GM12878 (cell line): ENCODE data around the gene CXCL13. TPM values are rescaled to one million over a fixed set of nuclear protein-coding genes. Genes with fewer than 3 reads are reported as not detected.
A peak's percentile ranks its signal among the peaks of the same experiment; 100 is the strongest.

ENCODE experiments used
- ATAC-seq: fragments of 200-7000 bp; cut with Tn5 transposase; 3 replicates; pipeline ENCODE4 v1.9.1; 2020; ENCODE audit warnings: mild to moderate bottlenecking, moderate library complexity
- BruUV-seq: library from RNA; stranded (reverse); fragments of 400-500 nt; replicated peaks from 2 replicates; lab custom pipeline; 2021; lab: Mats Ljungman, UMichigan
- CTCF ChIA-PET: fragments of 300-600 bp; sonication (Branson Sonifier 250); formaldehyde crosslinking; extraction: SDS; loops from one replicate; lab custom pipeline; 2021; ENCODE audit warnings: inconsistent platforms; lab: Yijun Ruan, JAX
- POLR2A ChIA-PET: fragments of 350-600 bp; formaldehyde crosslinking; extraction: SDS; loops from one replicate; lab custom pipeline; 2021; ENCODE audit warnings: inconsistent platforms; lab: Charles Lee
- RAD21 ChIA-PET: fragments of 300-600 bp; sonication (Branson Sonifier 250); formaldehyde crosslinking; loops from one replicate; lab custom pipeline; 2023; ENCODE audit warnings: antibody characterized with exemption; ENCODE audit not compliant: unreplicated experiment; lab: Charles Lee
- SMC1A ChIA-PET: fragments of 300-600 bp; sonication (Branson Sonifier 250); formaldehyde crosslinking; loops from one replicate; lab custom pipeline; 2023; ENCODE audit not compliant: unreplicated experiment, uncharacterized antibody; lab: Charles Lee
- DNase-seq: peaks from one replicate; pipeline ENCODE4 v3.0.0-alpha.2; 2011; ENCODE audit warnings: low read depth, low spot score
- FAIRE-seq: peaks from 3 replicates; lab custom pipeline; 2011; peaks lifted over from hg19 to GRCh38; lab: Jason Lieb, UNC
- H2AFZ ChIP-seq: 2 replicates; pipeline ENCODE4 v1.6.0; 2011; ENCODE audit warnings: low read depth, low read length, control low read depth; ENCODE audit not compliant: control insufficient read depth
- H3K27ac ChIP-seq: 2 replicates; pipeline ENCODE4 v1.5.1; 2011; ENCODE audit warnings: control low read depth; ENCODE audit not compliant: control insufficient read depth, insufficient read depth
- H3K27me3 ChIP-seq, 2 experiments: replicated peaks in 1 of 2; 2 replicates each; pipeline versions ENCODE4 v1.6.0 to v1.6.1; 2011; ENCODE audit warnings: low read length in 1 of 2; ENCODE audit not compliant: control insufficient read depth in 2 of 2, insufficient read depth in 2 of 2
- H3K36me3 ChIP-seq, 2 experiments: 2 replicates each; pipeline ENCODE4 v1.5.1; 2011; ENCODE audit warnings: low read length in 1 of 2; ENCODE audit not compliant: control insufficient read depth in 2 of 2, insufficient read depth in 2 of 2
- H3K4me1 ChIP-seq: 2 replicates; pipeline ENCODE4 v1.6.1; 2011; ENCODE audit warnings: mild to moderate bottlenecking, low read length, moderate library complexity, mixed read lengths; ENCODE audit not compliant: control insufficient read depth, insufficient read depth
- H3K4me2 ChIP-seq: 2 replicates; pipeline ENCODE4 v1.6.0; 2011; ENCODE audit warnings: control low read depth; ENCODE audit not compliant: control insufficient read depth, insufficient read depth
- H3K4me3 ChIP-seq: fragments of 200-600 bp; sonication (generic); 2 replicates; pipeline ENCODE4 v1.5.1; 2016
- H3K79me2 ChIP-seq: 2 replicates; pipeline ENCODE4 v1.6.0; 2011; ENCODE audit warnings: low read length; ENCODE audit not compliant: control insufficient read depth, insufficient read depth
- H3K9ac ChIP-seq: 2 replicates; pipeline ENCODE4 v1.8.0; 2011; ENCODE audit warnings: low read length, control low read depth, mixed read lengths; ENCODE audit not compliant: control insufficient read depth, insufficient read depth
- H3K9me3 ChIP-seq: replicated peaks from 3 replicates; pipeline ENCODE4 v1.5.1; 2011; ENCODE audit warnings: mild to moderate bottlenecking, low read length; ENCODE audit not compliant: control insufficient read depth, insufficient read depth
- H4K20me1 ChIP-seq: 2 replicates; pipeline ENCODE4 v1.6.0; 2011; ENCODE audit not compliant: control insufficient read depth, insufficient read depth
- LARP7 ChIP-seq: fragments of 450-650 bp; IDR thresholded peaks from 2 replicates; pipeline ENCODE4 v1.6.1; 2017; ENCODE audit warnings: mild to moderate bottlenecking
- SMARCA5 ChIP-seq: fragments of 450-650 bp; IDR thresholded peaks from 2 replicates; pipeline ENCODE4 v1.6.1; 2017; ENCODE audit warnings: mild to moderate bottlenecking
- STAT1 ChIP-seq: fragments of 450-650 bp; conservative IDR thresholded peaks from 2 replicates; pipeline ENCODE4 v1.6.1; 2014; ENCODE audit warnings: antibody characterized with exemption, mild to moderate bottlenecking
- YY1 ChIP-seq: IDR thresholded peaks from 2 replicates; pipeline ENCODE4 v1.6.1; 2011; ENCODE audit warnings: low read depth, mild to moderate bottlenecking, low read length
- ZBED1 ChIP-seq: IDR thresholded peaks from 2 replicates; pipeline ENCODE4 v1.6.1; 2016; ENCODE audit warnings: borderline replicate concordance
- WGBS: methylation state at CpG from one replicate; pipeline ENCODE4 v1.1.6; 2016; ENCODE audit warnings: low lambda C conversion rate; ENCODE audit not compliant: insufficient replicate concordance, insufficient coverage; ENCODE audit errors: missing lambda C conversion rate; 5-methylcytosine and 5-hydroxymethylcytosine counted together
- in situ Hi-C: fragments of 300-500 bp; cut with MboI; formaldehyde crosslinking; loops from 9 replicates; pipeline ENCODE4 v1.14.3; 2018; ENCODE audit warnings: mixed read lengths
- intact Hi-C: fragments of 100-400 bp; cut with micrococcal nuclease; formaldehyde crosslinking; loops from one replicate; pipeline ENCODE4 v1.14.2; 2022; ENCODE audit not compliant: unreplicated experiment
- polyA plus RNA-seq, 11 experiments: library from polyadenylated mRNA; depleted of rRNA in 4 of 11; unstranded in 6 of 11; stranded (reverse) in 5 of 11; fragments of >200 nt; fragmentation: Nextera tagmentation in 4 of 11; fragmentation: Illumina TruSeq in 1 of 11; extraction: Ambion mirVana in 4 of 11; extraction: Trizol in 1 of 11; gene quantifications; 1 replicate in 1 of 11; 2 replicates in 10 of 11; pipeline versions ENCODE4 v1.2.1 to v1.2.3, GENCODE V29; 2011 to 2016; ENCODE audit warnings: inconsistent platforms in 2 of 11, missing spikeins in 2 of 11, low read depth in 1 of 11
- total RNA-seq, 4 experiments: library from RNA; depleted of rRNA in 3 of 4; stranded (reverse); fragments of >200 nt in 3 of 4; fragmentation: Illumina TruSeq in 1 of 4; extraction: Trizol in 1 of 4; gene quantifications; 2 replicates each; pipeline versions ENCODE4 v1.2.1 to v1.2.3, GENCODE V29; 2013 to 2021
- TF ChIP-seq, protein P1 (sequence below): fragments of 450-650 bp; IDR thresholded peaks from 2 replicates; pipeline ENCODE4 v1.6.1; 2017; ENCODE audit warnings: mild to moderate bottlenecking
- TF ChIP-seq, protein P2 (sequence below): IDR thresholded peaks from 2 replicates; pipeline ENCODE4 v1.6.1; 2011; ENCODE audit warnings: low read depth, low read length, improper control_type of control experiment, borderline replicate concordance

CXCL13 gene
- total and polyA plus RNA-seq, 10 of the 15 experiments (the other 5 are each of a cell fraction or from before 2014, with no cell fraction given) = 0.05 to 0.16 TPM; not detected in 8

DNA sequence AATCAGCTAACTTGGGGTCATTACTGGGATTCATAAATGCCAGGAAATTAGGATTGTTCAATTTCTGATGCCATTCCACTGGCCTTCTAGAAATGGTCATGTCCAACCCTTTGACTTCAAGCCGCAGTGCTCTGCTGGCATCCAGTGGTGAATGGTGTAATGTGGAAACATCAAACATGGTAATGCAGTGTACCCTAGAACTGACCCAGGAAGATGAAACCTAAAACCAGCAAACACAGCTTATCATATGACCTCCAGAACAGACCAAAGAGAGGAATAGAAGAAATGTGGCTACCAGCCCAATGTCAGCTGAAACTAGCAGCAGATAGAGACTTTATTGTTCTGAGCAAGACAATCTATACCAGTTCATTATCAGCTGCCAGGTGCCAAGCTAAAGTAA lies 13.8 kb downstream of the CXCL13 start:
- DNase-seq (no peak), ATAC-seq (peak; percentile 45), FAIRE-seq (no peak)
- TF ChIP-seq LARP7 = no peak
- TF ChIP-seq, protein P1, sequence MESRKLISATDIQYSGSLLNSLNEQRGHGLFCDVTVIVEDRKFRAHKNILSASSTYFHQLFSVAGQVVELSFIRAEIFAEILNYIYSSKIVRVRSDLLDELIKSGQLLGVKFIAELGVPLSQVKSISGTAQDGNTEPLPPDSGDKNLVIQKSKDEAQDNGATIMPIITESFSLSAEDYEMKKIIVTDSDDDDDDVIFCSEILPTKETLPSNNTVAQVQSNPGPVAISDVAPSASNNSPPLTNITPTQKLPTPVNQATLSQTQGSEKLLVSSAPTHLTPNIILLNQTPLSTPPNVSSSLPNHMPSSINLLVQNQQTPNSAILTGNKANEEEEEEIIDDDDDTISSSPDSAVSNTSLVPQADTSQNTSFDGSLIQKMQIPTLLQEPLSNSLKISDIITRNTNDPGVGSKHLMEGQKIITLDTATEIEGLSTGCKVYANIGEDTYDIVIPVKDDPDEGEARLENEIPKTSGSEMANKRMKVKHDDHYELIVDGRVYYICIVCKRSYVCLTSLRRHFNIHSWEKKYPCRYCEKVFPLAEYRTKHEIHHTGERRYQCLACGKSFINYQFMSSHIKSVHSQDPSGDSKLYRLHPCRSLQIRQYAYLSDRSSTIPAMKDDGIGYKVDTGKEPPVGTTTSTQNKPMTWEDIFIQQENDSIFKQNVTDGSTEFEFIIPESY = no peak
- no peak for TF ChIP-seq SMARCA5
- TF ChIP-seq, protein P2, sequence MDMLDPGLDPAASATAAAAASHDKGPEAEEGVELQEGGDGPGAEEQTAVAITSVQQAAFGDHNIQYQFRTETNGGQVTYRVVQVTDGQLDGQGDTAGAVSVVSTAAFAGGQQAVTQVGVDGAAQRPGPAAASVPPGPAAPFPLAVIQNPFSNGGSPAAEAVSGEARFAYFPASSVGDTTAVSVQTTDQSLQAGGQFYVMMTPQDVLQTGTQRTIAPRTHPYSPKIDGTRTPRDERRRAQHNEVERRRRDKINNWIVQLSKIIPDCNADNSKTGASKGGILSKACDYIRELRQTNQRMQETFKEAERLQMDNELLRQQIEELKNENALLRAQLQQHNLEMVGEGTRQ = no peak
- no peak for TF ChIP-seq YY1
- no peak for TF ChIP-seq STAT1
- TF ChIP-seq ZBED1 = no peak
- H3K27me3 ChIP-seq = peaks cover 0 to 3% of the 10 kb centered on the region in 2 experiments; a peak in 2 of 4 replicates
- no peak overlapping the region for H3K4me2 ChIP-seq
- POLR2A ChIA-PET = no interaction called here
- no peaks in the 10 kb centered on the region for H3K36me3 ChIP-seq
- SMC1A ChIA-PET = interaction anchor here (0.7 to 2.0 kb wide), 15 partner anchors 9 to 300 kb away, joined by 3 to 10 read pairs (median 3); partner anchors contain the start of gene CXCL13
- intact Hi-C loops (loop anchor here (5.0 kb wide), 3 partner anchors 152 to 377 kb away; no protein-coding TSS in a partner anchor), in situ Hi-C loops (no loop called here)
- RAD21 ChIA-PET = interaction anchor here (0.6 to 1.2 kb wide), 6 partner anchors 10 to 822 kb away, joined by 3 to 4 read pairs (median 3); no protein-coding TSS in a partner anchor
- no peaks in the 10 kb centered on the region for H3K4me1 ChIP-seq
- no peaks in the 10 kb centered on the region for H3K9me3 ChIP-seq
- no peak overlapping the region for H2AFZ ChIP-seq
- CTCF ChIA-PET = interaction anchor here (0.5 to 3.1 kb wide), 30 partner anchors 10 to 378 kb away, joined by 3 to 23 read pairs (median 4); partner anchors contain the start of gene CXCL13
- no peaks in the 10 kb centered on the region for H3K79me2 ChIP-seq
- H4K20me1 ChIP-seq = no peaks in the 10 kb centered on the region
- H3K9ac ChIP-seq = no peak overlapping the region
- no TSS peak for BruUV-seq
- no peak overlapping the region for H3K27ac ChIP-seq
- 87% methylated on average over 1 of the region's 1 CpG for WGBS
- H3K4me3 ChIP-seq = no peak overlapping the region
